Activated CD8-positive, alpha-beta memory T cell treated with anti-CD3 and anti-CD28 coated beads for 1 hour (primary cell): ENCODE results near the gene ADGRB2.

Experiments
- DNase-seq, 2 donors: peaks; one replicate each; pipeline ENCODE4 v3.0.0-alpha.2; 2020; ENCODE audit warnings: low read depth in 1 of 2; ENCODE audit errors: extremely low read depth in 1 of 2

The ADGRB2 gene

DNA sequence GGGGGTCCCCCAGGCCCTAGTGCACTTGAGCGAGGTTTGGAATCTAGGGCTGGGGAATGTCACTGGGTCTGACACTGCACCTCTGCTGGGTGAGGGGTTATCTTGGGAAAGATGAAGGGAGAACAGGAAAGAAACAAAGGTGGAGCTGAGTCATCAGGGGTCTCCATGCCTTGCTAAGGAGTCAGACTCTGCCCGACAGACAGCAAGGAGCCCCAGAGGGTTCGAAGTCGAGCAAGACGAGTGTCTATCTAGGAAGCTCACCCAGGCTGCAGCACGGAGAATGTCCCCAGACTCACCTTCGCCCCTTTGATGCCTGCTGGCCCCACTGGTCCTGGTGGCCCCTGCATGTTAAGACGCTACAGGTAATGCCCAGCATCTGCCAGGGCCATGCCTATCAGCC is 78.3 kb downstream of the ADGRB2 start:
- DNase-seq, result no peak

DNA sequence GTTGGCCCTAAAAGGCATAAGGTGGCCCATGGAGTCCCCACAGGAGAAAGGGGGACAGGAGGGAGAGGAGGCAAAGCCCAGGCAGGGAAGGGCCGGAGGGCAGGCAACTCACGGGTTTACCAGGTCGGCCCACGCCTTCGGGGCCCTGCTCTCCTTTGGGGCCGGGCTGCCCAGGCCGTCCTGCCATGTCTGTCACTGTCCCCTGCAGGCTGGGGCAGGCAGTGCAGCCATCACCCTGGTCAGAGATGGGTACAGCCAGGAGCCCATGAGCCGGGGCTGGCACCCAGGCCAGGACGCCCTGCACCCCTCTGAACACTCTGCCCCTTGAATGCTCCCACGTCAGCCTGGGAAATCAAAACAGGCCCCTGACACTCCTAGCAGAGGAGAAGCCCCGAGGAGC is 80.1 kb downstream of the ADGRB2 start:
- DNase-seq, result no peak

DNA sequence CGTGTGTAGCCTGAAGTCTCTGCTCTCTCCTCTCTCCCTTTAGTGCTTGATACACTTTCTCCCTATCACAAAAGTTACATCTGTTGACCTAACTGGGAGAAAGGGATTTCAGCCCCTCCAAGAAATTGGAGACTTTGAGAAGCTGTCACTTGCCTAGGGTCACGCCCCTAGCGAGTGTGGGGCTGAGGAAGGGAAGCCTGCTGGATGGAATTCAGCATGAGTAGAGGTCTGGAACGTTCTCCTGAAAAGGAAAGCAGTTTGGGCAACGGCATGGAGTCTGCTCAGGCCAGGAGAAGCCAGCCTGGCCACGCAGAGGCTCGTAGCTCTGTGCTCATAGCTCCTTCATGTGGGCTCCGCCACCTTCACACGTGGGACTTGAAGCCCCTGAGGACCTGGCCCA is 82.7 kb downstream of the ADGRB2 start:
- DNase-seq, result no peak

DNA sequence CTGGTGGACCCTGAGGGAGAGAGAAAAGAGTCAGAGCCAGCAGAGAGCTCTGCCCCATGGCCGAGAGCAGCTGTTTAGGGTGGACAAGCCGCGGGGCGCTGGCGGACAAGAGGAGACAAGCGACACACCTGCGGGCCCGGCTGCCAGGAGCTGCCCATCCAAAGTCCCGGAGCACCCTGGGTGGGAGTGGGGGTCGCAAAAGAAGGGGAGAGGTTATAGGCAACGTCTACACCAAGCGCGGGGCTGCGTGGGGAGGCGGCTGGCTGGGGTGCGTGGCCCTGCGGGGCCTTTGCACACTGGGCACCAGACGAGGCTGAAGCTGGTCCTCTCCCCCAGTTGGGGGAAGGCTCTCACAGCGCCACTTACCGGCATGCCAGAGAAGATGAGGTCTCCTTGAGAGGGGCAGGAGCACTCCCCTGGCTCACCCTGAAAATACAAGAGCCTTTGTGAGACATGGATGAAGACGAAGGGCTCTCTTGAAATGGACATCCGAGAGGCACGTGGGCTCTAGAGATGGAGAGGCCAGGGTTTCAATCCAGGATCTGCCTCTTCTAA is 84.4 kb downstream of the ADGRB2 start:
- DNase-seq, result no peak

DNA sequence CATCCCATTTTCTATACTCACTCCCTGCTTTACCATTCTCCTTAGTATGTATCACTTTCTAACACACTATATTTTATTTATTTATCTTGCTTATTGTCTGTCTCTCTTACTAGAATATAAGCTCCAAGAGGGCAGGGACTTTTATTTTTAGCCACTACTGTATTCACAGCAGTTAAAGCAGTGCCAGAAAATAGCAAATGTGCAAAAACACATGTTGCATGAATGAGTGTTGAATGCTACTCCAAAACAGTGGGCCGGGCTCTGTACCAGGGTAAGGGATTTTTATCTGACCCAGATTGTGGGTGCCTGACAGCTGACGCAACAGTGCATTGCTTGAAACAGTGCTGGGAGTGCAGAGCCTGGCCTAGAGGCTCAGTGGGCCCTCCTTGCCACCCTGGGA is 85.0 kb downstream of the ADGRB2 start:
- DNase-seq, result no peak

DNA sequence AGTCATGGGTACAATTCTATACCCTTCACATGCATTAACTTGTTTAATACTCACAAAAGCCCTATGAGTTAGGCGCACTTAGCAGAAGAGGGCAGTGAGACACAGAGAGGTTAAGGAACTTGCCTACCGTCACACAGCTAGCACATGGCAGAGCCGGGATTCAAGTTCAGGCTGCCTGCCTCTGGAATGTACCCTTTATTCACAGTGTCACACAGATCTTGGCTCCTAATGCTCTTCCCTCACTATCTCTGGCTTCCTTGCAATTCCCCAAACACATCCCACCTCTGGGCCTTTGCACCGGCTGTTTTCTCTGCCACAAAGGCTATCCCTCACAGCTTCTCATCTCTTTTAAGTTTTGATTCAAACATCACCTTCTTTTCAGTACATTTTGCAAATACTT is 85.5 kb downstream of the ADGRB2 start:
- no peak for DNase-seq

DNA sequence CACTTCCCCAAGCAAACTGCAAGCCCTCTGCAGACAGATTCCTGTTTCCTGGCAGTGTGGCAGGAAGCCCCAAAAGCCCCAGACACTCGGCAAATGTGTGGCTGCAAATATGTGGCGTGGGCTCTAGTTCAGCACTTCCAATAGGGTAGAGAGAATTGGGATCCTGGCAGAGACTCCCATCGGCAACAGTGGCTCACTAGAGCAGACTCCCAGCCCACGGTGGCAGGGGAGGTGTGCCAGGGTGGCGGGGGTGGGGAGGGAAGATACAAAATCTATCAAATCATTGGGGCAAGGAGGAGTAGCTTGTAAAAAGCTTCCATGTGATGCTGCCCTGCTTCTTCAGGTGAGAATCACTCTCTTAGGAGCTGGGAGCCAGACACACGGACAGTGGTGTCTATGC is 86.2 kb downstream of the ADGRB2 start:
- no peak for DNase-seq

DNA sequence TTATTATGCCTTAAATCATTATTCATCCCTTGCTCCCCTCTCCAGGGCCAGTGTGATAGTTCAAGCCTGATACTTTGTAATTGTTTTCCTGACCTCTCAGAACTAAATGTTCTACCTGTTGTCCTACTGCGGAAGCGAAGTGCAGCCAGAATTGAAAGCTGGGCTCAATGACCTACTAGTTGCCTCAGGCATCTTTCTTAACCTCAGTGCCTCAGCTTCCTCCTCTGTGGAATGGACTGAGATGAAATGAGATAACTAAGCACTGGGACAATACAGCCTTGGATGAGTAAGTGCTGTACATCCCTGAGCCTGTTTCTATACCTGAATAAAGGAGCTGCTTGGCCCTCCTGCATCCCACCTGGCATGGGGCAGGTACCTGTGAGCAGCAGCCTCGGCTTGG is 86.7 kb downstream of the ADGRB2 start:
- DNase-seq, result no peak
